OCI-LY1 (cell line): ENCODE measurements around the gene B9D1.

Experiments
- CTCF ChIP-seq: fragments of 200-600 bp; sonication (generic), shearing (Covaris generic); IDR thresholded peaks from 2 replicates; pipeline ENCODE4 v1.5.1; 2017; ENCODE audit warnings: mild to moderate bottlenecking, antibody characterized with exemption, low read length, moderate library complexity, mixed read lengths
- EZH2 ChIP-seq: fragments of 200-600 bp; sonication (generic), shearing (Covaris generic); IDR thresholded peaks from 2 replicates; pipeline ENCODE4 v1.8.0; 2017; ENCODE audit warnings: borderline replicate concordance, mixed run types, mild to moderate bottlenecking, antibody characterized with exemption, low read length, moderate library complexity, mixed read lengths

DNA sequence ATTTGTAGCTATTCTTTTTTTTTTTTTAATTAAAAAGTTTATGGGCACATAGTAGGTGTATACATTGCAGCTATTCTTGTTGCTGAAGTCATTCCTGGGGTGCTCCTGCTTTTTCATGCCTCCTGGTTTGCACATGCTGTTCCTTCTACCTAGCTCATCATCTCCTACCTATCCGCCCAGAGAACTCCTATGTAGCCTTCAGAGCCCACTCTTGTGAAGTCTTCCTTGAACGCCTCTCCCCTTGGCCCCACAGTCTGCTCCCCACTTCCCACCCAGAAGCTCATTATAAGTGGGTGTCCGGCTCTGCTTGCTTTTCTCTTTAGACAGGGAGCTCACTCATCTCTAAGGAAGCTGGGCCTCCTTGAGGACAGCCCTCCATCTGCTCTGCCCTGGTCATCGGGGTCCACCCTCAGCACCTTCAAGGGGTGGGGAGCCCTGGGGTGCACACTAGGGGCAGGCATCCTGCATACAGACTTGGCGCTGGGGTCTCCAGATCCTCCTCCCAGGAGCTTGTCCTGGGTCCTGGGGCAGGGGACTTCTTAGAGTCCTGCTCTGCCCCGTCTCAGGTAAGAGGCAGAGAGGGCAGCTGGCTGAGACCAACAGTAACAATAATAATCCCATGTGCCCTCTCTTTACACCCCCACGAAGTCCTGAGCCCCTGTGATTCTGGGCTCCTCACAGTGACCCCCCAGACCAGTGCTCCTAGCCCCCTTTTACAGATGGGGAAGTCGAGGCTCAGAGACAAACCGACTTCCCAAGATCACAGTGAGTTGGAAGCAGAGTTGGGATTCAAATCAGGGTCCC lies 3.5 kb upstream of the B9D1 start:
- TF ChIP-seq CTCF (no peak), EZH2 (no peak)
